Coronary artery (tissue), 2 donors: ENCODE results near the gene TEX2.

Experiments used
- DNase-seq: peaks from one replicate; pipeline ENCODE4 v3.0.0-alpha.2; 2017; ENCODE audit warnings: low spot score
- H3K27ac ChIP-seq, 2 donors: fragments of 200-600 bp; sonication (generic); one replicate each; pipeline ENCODE4 v1.5.1; 2016 to 2019
- H3K4me3 ChIP-seq: fragments of 200-600 bp; sonication (generic); 2 replicates; pipeline ENCODE4 v1.5.1; 2016; ENCODE audit warnings: mild to moderate bottlenecking, moderate library complexity
- CTCF ChIP-seq: fragments of 200-600 bp; sonication (generic); IDR thresholded peaks from one replicate; pipeline ENCODE4 v1.5.1; 2019; ENCODE audit warnings: antibody characterized with exemption

TEX2 gene

GRCh38 chr17:64236827-64237403 lies 26.1 kb downstream of the TEX2 start:
- Histone ChIP-seq H3K27ac (peak overlapping the region in 1 of 2 donors; percentile 24), H3K4me3 (no peak overlapping the region)
- no peak for TF ChIP-seq CTCF
- no peak for DNase-seq

GRCh38 chr17:64234961-64235360 lies 28.1 kb downstream of the TEX2 start:
- peak overlapping the region in 1 of 2 donors; percentile 13 for H3K27ac ChIP-seq
- no peak overlapping the region for H3K4me3 ChIP-seq
- TF ChIP-seq CTCF: no peak
- DNase-seq: no peak

- Histone ChIP-seq H3K4me3 (no peak overlapping the region), H3K27ac (peak overlapping the region; percentile 19 to 49)
- DNase-seq: no peak
- no peak for TF ChIP-seq CTCF
Observed at GRCh38 chr17:64232466-64233262, 30.4 kb downstream of the TEX2 start.

GRCh38 chr17:64231567-64232141 lies 31.4 kb downstream of the TEX2 start:
- DNase-seq: no peak
- TF ChIP-seq CTCF: no peak
- Histone ChIP-seq H3K4me3 (no peak overlapping the region), H3K27ac (peak overlapping the region; percentile 71 to 93)

GRCh38 chr17:64230791-64231408 lies 32.2 kb downstream of the TEX2 start:
- H3K4me3 ChIP-seq: peak overlapping the region; percentile 15
- DNase-seq: no peak
- no peak for TF ChIP-seq CTCF
- H3K27ac ChIP-seq: peak overlapping the region; percentile 71 to 93

- TF ChIP-seq CTCF: no peak
- Histone ChIP-seq H3K4me3 (peak overlapping the region; percentile 8), H3K27ac (peak overlapping the region; percentile 71 to 93)
- no peak for DNase-seq
Observed at GRCh38 chr17:64229815-64230728, 33.0 kb downstream of the TEX2 start.
